Mammary epithelial cell (primary cell): ENCODE results near the gene TOMM5.

ENCODE experiments used
- CTCF ChIP-seq, 2 donors: IDR thresholded peaks in 1 of 2; conservative IDR thresholded peaks in 1 of 2; 2 replicates each; pipeline ENCODE4 v1.5.1; 2011 to 2012; ENCODE audit warnings: inconsistent platforms in 2 of 2, low read length in 2 of 2, mild to moderate bottlenecking in 2 of 2, control low read depth in 1 of 2, low read depth in 1 of 2; ENCODE audit not compliant: insufficient read depth in 1 of 2; ENCODE audit errors: extremely low read depth in 1 of 2
- EZH2 ChIP-seq: IDR thresholded peaks from 2 replicates; pipeline ENCODE4 v1.6.1; 2012; ENCODE audit warnings: low read length, inconsistent platforms, borderline replicate concordance

GRCh38 chr9:37602817-37603216, 10.4 kb upstream of the TOMM5 start:
- TF ChIP-seq CTCF (conservative IDR thresholded peaks at IDR 0.05 in 1 of 2, IDR thresholded peaks at IDR 0.05 in 1 of 2; ENCODE audit: extremely low read depth in 1 of 2, insufficient read depth in 1 of 2, low read depth in 1 of 2, low read length in 2 of 2) (no peak), EZH2 (no peak)
